Erythroblast (primary cell): ENCODE results near the gene ALG10B.
"Not testable (repeated sequence)": the region's sequence is repeated elsewhere in the genome, so short reads cannot be mapped to it uniquely, and the experiment has no call there.

Experiments used
- GATA1 ChIP-seq: IDR thresholded peaks from 2 replicates; pipeline ENCODE4 v1.6.1; 2011; ENCODE audit warnings: low read depth, mild to moderate bottlenecking, control low read depth, low read length, moderate library complexity
- POLR2A ChIP-seq: IDR thresholded peaks from 2 replicates; pipeline ENCODE4 v1.6.1; 2011; ENCODE audit warnings: mild to moderate bottlenecking, low read length

GRCh38 chr12:38302972-38303371, 13.6 kb upstream of the ALG10B start:
- TF ChIP-seq POLR2A, GATA1: not testable (repeated sequence)
